ENCODE measurements around the gene CAMTA1.

DNA sequence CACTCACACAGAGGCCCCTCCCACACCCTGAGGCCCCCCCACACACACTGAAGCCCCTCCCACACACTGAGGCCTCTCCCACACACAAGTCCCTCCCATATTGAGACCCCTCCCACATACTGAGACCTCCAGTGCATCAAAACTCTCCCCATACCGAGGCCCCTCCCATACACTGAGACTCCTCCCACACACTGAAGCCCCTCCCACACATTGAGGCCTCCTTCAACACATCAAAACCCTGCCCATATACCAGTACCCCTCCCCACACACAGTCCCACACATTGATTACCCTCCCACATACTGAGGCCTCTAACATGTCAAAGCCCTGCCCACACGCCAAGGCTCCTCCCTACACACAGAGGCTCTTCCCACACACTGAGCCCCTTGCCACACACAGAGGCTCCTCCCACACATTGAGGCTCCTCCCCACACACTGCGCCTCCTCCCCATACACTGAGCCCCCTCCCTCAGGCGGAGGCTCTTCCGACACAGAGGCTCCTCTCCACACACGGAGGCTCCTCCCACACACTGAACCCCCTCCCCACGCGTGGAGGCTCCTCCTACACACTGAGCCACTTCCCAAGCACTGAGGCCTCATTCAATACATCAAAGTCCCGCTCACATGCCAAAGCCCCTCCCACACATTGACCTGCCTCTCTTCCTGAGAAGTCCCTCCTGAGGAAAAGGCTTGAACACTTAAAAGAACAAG, 392.3 kb downstream of the CAMTA1 start:
- no peak for TF ChIP-seq POLR2A (IDR thresholded peaks at IDR 0.05)
- TF ChIP-seq, protein P1, sequence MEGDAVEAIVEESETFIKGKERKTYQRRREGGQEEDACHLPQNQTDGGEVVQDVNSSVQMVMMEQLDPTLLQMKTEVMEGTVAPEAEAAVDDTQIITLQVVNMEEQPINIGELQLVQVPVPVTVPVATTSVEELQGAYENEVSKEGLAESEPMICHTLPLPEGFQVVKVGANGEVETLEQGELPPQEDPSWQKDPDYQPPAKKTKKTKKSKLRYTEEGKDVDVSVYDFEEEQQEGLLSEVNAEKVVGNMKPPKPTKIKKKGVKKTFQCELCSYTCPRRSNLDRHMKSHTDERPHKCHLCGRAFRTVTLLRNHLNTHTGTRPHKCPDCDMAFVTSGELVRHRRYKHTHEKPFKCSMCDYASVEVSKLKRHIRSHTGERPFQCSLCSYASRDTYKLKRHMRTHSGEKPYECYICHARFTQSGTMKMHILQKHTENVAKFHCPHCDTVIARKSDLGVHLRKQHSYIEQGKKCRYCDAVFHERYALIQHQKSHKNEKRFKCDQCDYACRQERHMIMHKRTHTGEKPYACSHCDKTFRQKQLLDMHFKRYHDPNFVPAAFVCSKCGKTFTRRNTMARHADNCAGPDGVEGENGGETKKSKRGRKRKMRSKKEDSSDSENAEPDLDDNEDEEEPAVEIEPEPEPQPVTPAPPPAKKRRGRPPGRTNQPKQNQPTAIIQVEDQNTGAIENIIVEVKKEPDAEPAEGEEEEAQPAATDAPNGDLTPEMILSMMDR (IDR thresholded peaks at IDR 0.05): no peak
